GM12872 (cell line): ENCODE results near the gene ATRX.

Source experiments
- TF ChIP-seq, protein P1 (sequence below): IDR thresholded peaks from 3 replicates; pipeline ENCODE4 v1.5.1; 2011; ENCODE audit warnings: low read depth, mild to moderate bottlenecking, low read length, moderate library complexity; ENCODE audit not compliant: insufficient read depth

The ATRX gene

DNA sequence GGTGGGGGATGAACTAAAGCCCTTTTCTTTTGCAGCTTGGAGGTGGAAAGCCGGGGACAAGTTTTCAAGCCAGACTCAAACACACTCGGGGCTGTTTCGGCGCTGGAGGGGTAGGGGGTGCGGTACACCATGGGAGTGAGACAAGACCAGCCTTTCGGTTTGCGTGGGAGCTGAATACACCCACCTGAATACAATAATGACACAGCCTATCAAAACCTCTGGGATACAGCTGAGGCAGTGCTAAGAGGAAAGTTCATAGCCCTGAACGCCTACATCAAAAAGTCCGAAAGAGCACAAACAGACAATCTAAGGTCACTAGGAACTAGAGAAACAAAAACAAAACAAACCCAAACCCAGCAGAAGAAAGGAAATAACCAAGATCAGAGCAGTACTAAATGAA, 163.3 kb downstream of the ATRX start:
- TF ChIP-seq, protein P1, sequence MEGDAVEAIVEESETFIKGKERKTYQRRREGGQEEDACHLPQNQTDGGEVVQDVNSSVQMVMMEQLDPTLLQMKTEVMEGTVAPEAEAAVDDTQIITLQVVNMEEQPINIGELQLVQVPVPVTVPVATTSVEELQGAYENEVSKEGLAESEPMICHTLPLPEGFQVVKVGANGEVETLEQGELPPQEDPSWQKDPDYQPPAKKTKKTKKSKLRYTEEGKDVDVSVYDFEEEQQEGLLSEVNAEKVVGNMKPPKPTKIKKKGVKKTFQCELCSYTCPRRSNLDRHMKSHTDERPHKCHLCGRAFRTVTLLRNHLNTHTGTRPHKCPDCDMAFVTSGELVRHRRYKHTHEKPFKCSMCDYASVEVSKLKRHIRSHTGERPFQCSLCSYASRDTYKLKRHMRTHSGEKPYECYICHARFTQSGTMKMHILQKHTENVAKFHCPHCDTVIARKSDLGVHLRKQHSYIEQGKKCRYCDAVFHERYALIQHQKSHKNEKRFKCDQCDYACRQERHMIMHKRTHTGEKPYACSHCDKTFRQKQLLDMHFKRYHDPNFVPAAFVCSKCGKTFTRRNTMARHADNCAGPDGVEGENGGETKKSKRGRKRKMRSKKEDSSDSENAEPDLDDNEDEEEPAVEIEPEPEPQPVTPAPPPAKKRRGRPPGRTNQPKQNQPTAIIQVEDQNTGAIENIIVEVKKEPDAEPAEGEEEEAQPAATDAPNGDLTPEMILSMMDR = no peak

DNA sequence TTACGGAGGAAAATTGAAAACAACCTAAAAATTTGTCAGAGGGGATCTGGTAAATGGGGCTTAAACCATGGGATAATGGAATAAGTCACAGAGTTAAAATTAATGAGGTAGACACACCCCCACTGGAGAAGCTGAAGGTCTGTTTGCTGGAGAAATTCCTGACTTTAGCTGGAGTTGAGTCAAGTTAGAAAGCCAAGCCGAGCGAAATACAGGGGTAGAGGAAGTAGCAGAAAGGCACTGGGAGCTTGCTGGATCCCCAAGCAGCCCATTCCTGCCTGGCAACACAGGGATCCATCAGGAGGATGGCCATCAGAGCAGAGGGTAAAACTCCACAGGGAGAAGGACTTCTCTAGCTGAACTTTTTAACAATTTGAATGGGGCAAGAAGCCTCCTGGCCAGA, 163.8 kb downstream of the ATRX start:
- TF ChIP-seq, protein P1 = no peak

DNA sequence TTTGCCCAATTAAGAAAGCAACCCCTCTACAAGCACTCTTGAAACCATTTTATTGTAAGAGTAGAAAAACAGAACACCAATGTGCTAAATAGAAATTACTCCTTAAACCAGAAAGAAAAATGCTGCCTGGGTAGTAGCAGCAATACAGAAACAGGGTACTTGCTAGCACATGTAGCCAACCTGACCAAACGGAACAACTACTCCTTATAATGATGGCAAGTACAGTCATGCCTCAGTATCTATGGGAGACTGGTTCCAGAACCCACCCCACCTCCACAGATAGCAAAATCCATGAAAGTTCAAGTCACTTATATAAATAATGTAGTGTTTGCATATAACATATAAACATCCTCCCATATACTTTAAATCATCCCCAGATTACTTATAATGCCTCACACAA, 168.8 kb downstream of the ATRX start:
- TF ChIP-seq, protein P1 = no peak

DNA sequence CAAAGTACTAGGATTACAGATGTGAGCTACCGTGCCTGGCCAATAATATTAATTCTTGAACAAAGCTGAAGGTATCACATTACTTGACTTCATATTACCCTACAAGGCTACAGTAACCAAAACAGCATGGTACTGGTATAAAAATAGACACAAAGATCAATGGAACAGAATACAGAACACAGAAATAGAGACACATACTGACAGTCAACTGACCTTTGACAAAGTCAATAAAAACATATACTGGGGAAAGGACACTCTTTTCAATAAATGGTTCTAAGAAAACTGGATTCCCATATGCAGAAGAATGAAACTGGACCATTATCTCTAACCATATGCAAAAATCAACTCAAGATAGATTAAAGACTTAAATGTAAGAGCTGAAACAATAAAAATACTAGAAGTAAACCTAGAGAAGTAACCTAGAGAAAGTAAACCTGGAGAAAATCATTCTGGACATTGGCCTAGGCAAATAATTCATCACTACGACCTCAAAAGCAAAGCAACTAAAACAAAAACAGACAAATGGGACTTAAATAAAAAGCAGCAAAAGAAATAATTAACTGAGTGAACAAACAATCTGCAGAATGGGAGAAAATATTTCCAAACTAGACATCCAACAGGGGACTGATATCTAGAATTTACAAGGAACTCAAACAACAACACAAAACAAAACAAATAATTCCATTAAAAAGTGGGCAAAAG, 182.2 kb downstream of the ATRX start:
- TF ChIP-seq, protein P1 = no peak

DNA sequence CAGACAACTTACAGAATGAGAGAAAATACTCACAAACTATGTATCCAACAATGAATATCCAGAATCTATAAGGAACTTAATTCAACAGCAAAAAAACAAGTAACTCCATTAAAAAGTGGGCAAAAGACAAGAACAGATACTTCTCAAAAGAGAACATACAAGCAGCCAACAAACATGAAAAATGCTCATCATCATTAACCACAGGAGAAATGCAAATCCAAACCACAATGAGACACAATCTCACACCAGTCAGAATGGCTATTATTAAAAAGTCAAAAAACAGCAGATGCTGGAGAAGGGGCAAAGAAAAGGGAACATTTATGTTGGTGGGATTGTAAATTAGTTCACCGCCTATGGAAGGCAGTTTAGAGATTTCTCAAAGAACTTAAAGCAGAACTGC, 188.5 kb downstream of the ATRX start:
- TF ChIP-seq, protein P1 = no peak

DNA sequence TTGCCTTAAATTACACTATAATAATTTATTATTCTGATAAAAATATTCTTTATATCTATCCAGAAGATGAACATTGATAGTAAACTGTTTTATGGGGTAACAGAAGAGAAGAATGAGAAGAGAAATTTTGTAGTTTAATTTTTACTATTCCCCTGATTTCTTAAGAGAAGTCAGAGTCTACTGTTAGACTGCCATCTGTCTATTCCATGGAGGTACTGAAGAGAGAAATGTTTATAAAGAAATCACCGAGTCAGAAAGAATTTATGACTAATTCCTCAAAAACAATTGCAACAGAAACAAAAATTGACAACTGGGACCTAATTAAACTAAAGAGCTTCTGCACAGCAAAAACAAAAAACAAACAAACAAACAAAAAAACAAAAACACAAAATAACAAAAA, 188.9 kb downstream of the ATRX start:
- TF ChIP-seq, protein P1 = no peak

DNA sequence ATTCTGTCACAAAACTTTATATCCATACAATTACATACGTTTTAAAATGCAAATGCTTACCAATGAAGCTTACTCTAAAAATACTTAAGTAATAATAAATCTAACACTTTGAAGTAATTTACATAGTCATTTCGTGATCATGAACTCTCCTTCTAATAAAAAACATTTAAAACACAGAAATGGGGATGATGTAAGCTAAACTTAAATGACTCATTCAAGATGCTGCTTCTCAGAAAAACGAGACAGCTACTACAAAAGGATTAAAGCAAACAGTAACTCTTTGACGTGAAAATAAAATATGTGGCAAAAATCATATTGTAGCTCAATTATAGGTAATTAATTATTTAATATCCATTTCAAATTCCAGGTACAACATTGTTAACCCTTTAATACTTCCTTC, 190.2 kb downstream of the ATRX start:
- TF ChIP-seq, protein P1 = no peak
